NB4 (cell line): ENCODE measurements around the gene PTGR2.

Experiments used
- DNase-seq: peaks from one replicate; pipeline ENCODE4 v3.0.0; 2010; ENCODE audit warnings: low read depth
- H3K4me3 ChIP-seq: one replicate; pipeline ENCODE4 v1.5.1; 2011; ENCODE audit warnings: mild to moderate bottlenecking, low read depth, low read length, moderate library complexity
- CTCF ChIP-seq: IDR thresholded peaks from one replicate; pipeline ENCODE4 v1.5.1; 2012; ENCODE audit warnings: low read depth, low read length
- MAX ChIP-seq: IDR thresholded peaks from 2 replicates; pipeline ENCODE4 v1.6.1; 2011; ENCODE audit warnings: low read depth, low read length
- MYC ChIP-seq: IDR thresholded peaks from 2 replicates; pipeline ENCODE4 v1.6.1; 2011; ENCODE audit warnings: low read depth, low read length
- POLR2A ChIP-seq: IDR thresholded peaks from 2 replicates; pipeline ENCODE4 v1.6.1; 2011; ENCODE audit warnings: mild to moderate bottlenecking; ENCODE audit not compliant: insufficient read length; ENCODE audit errors: extremely low read depth

PTGR2 gene

GRCh38 chr14:73818821-73819220 is 32.8 kb upstream of the PTGR2 start:
- H3K4me3 ChIP-seq = no peak overlapping the region
- no peak for DNase-seq
- no peak for TF ChIP-seq CTCF
- TF ChIP-seq POLR2A = no peak
- TF ChIP-seq MAX = no peak
- no peak for TF ChIP-seq MYC

GRCh38 chr14:73820631-73821030 is 31.0 kb upstream of the PTGR2 start:
- TF ChIP-seq MAX (no peak), POLR2A (no peak), CTCF (no peak), MYC (no peak)
- DNase-seq = no peak
- H3K4me3 ChIP-seq = no peak overlapping the region

- TF ChIP-seq CTCF (no peak), POLR2A (no peak), MAX (no peak), MYC (no peak)
- no peak overlapping the region for H3K4me3 ChIP-seq
- no peak for DNase-seq
Observed at GRCh38 chr14:73823339-73823885, 28.2 kb upstream of the PTGR2 start.

GRCh38 chr14:73824127-73824526 is 27.5 kb upstream of the PTGR2 start:
- TF ChIP-seq MAX (no peak), POLR2A (no peak), CTCF (no peak), MYC (no peak)
- no peak overlapping the region for H3K4me3 ChIP-seq
- DNase-seq = no peak

- no peak for DNase-seq
- no peak for TF ChIP-seq MYC
- TF ChIP-seq CTCF = no peak
- TF ChIP-seq POLR2A = no peak
- no peak for TF ChIP-seq MAX
- no peak overlapping the region for H3K4me3 ChIP-seq
Observed at GRCh38 chr14:73824536-73824935, 27.1 kb upstream of the PTGR2 start.
